Activated CD8-positive, alpha-beta T cell treated with anti-CD3 and anti-CD28 coated beads, Interleukin-2, amount 10 ng/mL, durations not matched to agents 7 days and 5 days (primary cell): ENCODE data around the gene MIS18A. TPM values are rescaled to one million over a fixed set of nuclear protein-coding genes. Genes with fewer than 3 reads are reported as not detected.

Experiments used
- ATAC-seq: fragments of 150-1000 bp; cut with Tn5 transposase; one replicate; pipeline ENCODE4 v1.10.0; 2021; ENCODE audit warnings: moderate library complexity
- CTCF ChIA-PET: fragments of 350-600 bp; sonication (Branson Sonifier 250); formaldehyde crosslinking; loops from one replicate; lab custom pipeline; 2021; ENCODE audit warnings: antibody characterized with exemption; lab: Charles Lee
- POLR2A ChIA-PET: fragments of 350-600 bp; sonication (Branson Sonifier 250); formaldehyde crosslinking; loops from one replicate; lab custom pipeline; 2021; ENCODE audit warnings: antibody characterized with exemption; lab: Charles Lee
- DNase-seq: peaks from one replicate; pipeline ENCODE4 v3.0.0-alpha.2; 2020
- H3K27ac Mint-ChIP-seq: one replicate; pipeline ENCODE4 v1.8.0; 2021; ENCODE audit warnings: mild to moderate bottlenecking, mixed read lengths
- H3K27me3 Mint-ChIP-seq: one replicate; pipeline ENCODE4 v1.8.0; 2021; ENCODE audit warnings: low read depth, mixed read lengths
- H3K36me3 Mint-ChIP-seq: one replicate; pipeline ENCODE4 v1.8.0; 2021; ENCODE audit warnings: low read depth, mixed read lengths
- H3K4me1 Mint-ChIP-seq: one replicate; pipeline ENCODE4 v1.8.0; 2021; ENCODE audit warnings: low read depth, mixed read lengths
- H3K4me3 Mint-ChIP-seq: one replicate; pipeline ENCODE4 v1.8.0; 2021; ENCODE audit warnings: mild to moderate bottlenecking, mixed read lengths
- H3K9me3 Mint-ChIP-seq: one replicate; pipeline ENCODE4 v1.8.0; 2022; ENCODE audit warnings: mixed read lengths; ENCODE audit not compliant: insufficient read depth
- total RNA-seq, 2 experiments: library from RNA; stranded (reverse); gene quantifications; one replicate each; pipeline ENCODE4 v1.2.3, GENCODE V29; 2021

The MIS18A gene
- 10 to 100 TPM; 27.5 to 29.4 TPM for total RNA-seq

GRCh38 chr21:32278518-32279376 is at the start of gene MIS18A:
MIS18A (minus strand) TSS chr21:32279049; CDS start chr21:32279014, 35 bp downstream.
- ChIA-PET POLR2A (interaction anchor here (0.5 to 0.6 kb wide), 3 partner anchors 85 to 1216 kb away, joined by 3 to 5 read pairs (median 3); no protein-coding TSS in a partner anchor), CTCF (interaction anchor here (0.6 to 1.3 kb wide), 3 partner anchors 9 to 447 kb away, joined by 3 to 5 read pairs (median 5); no protein-coding TSS in a partner anchor)
- no peaks in the 10 kb centered on the region for H3K9me3 Mint-ChIP-seq
- ATAC-seq (peak; percentile 95), DNase-seq (peak; percentile 97)
- peaks cover 6% of the 10 kb centered on the region for H3K36me3 Mint-ChIP-seq
- H3K4me3 Mint-ChIP-seq: peak within 1 kb of the TSS; percentile 99
- peak within 1 kb of the TSS; percentile 95 for H3K27ac Mint-ChIP-seq
- H3K4me1 Mint-ChIP-seq: peaks cover 32% of the 10 kb centered on the region
- H3K27me3 Mint-ChIP-seq: no peaks in the 10 kb centered on the region

- Mint-ChIP-seq H3K4me1 (no peaks in the 10 kb centered on the region), H3K27ac (no peak overlapping the region), H3K9me3 (no peaks in the 10 kb centered on the region), H3K36me3 (peaks cover 68% of the 10 kb centered on the region), H3K27me3 (no peaks in the 10 kb centered on the region), H3K4me3 (no peak overlapping the region)
- ChIA-PET CTCF (no interaction called here), POLR2A (no interaction called here)
- DNase-seq: no peak
- no peak for ATAC-seq
Observed at GRCh38 chr21:32328595-32328994, 49.7 kb upstream of the MIS18A start.

- Mint-ChIP-seq H3K27ac (no peak overlapping the region), H3K27me3 (no peaks in the 10 kb centered on the region), H3K36me3 (peaks cover 57% of the 10 kb centered on the region), H3K4me3 (no peak overlapping the region), H3K4me1 (no peaks in the 10 kb centered on the region), H3K9me3 (no peaks in the 10 kb centered on the region)
- ChIA-PET CTCF (no interaction called here), POLR2A (no interaction called here)
- ATAC-seq (no peak), DNase-seq (no peak)
Observed at GRCh38 chr21:32325706-32326105, 46.9 kb upstream of the MIS18A start.

GRCh38 chr21:32322676-32323075 is 43.8 kb upstream of the MIS18A start:
- no peak overlapping the region for H3K4me3 Mint-ChIP-seq
- DNase-seq: no peak
- ChIA-PET CTCF (no interaction called here), POLR2A (no interaction called here)
- no peaks in the 10 kb centered on the region for H3K9me3 Mint-ChIP-seq
- H3K27ac Mint-ChIP-seq: no peak overlapping the region
- peaks cover 60% of the 10 kb centered on the region for H3K36me3 Mint-ChIP-seq
- no peaks in the 10 kb centered on the region for H3K4me1 Mint-ChIP-seq
- no peak for ATAC-seq
- no peaks in the 10 kb centered on the region for H3K27me3 Mint-ChIP-seq

- DNase-seq: no peak
- H3K9me3 Mint-ChIP-seq: no peaks in the 10 kb centered on the region
- CTCF ChIA-PET: no interaction called here
- H3K36me3 Mint-ChIP-seq: peaks cover 59% of the 10 kb centered on the region
- POLR2A ChIA-PET: no interaction called here
- H3K4me1 Mint-ChIP-seq: no peaks in the 10 kb centered on the region
- H3K4me3 Mint-ChIP-seq: no peak overlapping the region
- no peaks in the 10 kb centered on the region for H3K27me3 Mint-ChIP-seq
- no peak for ATAC-seq
- H3K27ac Mint-ChIP-seq: no peak overlapping the region
Observed at GRCh38 chr21:32322103-32322502, 43.3 kb upstream of the MIS18A start.

GRCh38 chr21:32321480-32321879 is 42.6 kb upstream of the MIS18A start:
- CTCF ChIA-PET: no interaction called here
- H3K36me3 Mint-ChIP-seq: peaks cover 56% of the 10 kb centered on the region
- no peak overlapping the region for H3K4me3 Mint-ChIP-seq
- DNase-seq (no peak), ATAC-seq (no peak)
- H3K27ac Mint-ChIP-seq: no peak overlapping the region
- H3K9me3 Mint-ChIP-seq: no peaks in the 10 kb centered on the region
- POLR2A ChIA-PET: no interaction called here
- H3K4me1 Mint-ChIP-seq: no peaks in the 10 kb centered on the region
- H3K27me3 Mint-ChIP-seq: no peaks in the 10 kb centered on the region

- CTCF ChIA-PET: no interaction called here
- no peaks in the 10 kb centered on the region for H3K27me3 Mint-ChIP-seq
- POLR2A ChIA-PET: no interaction called here
- no peaks in the 10 kb centered on the region for H3K9me3 Mint-ChIP-seq
- no peak overlapping the region for H3K4me3 Mint-ChIP-seq
- H3K27ac Mint-ChIP-seq: no peak overlapping the region
- ATAC-seq: no peak
- DNase-seq: no peak
- peaks cover 55% of the 10 kb centered on the region for H3K36me3 Mint-ChIP-seq
- no peaks in the 10 kb centered on the region for H3K4me1 Mint-ChIP-seq
Observed at GRCh38 chr21:32320726-32321125, 41.9 kb upstream of the MIS18A start.

GRCh38 chr21:32320059-32320458 is 41.2 kb upstream of the MIS18A start:
- Mint-ChIP-seq H3K4me3 (no peak overlapping the region), H3K9me3 (no peaks in the 10 kb centered on the region), H3K4me1 (no peaks in the 10 kb centered on the region), H3K36me3 (peaks cover 52% of the 10 kb centered on the region), H3K27ac (no peak overlapping the region), H3K27me3 (no peaks in the 10 kb centered on the region)
- CTCF ChIA-PET: no interaction called here
- no peak for DNase-seq
- no peak for ATAC-seq
- POLR2A ChIA-PET: no interaction called here

- H3K9me3 Mint-ChIP-seq: no peaks in the 10 kb centered on the region
- H3K27ac Mint-ChIP-seq: no peak overlapping the region
- H3K4me1 Mint-ChIP-seq: no peaks in the 10 kb centered on the region
- H3K4me3 Mint-ChIP-seq: no peak overlapping the region
- DNase-seq: no peak
- ChIA-PET CTCF (no interaction called here), POLR2A (no interaction called here)
- no peak for ATAC-seq
- H3K36me3 Mint-ChIP-seq: peaks cover 50% of the 10 kb centered on the region
- H3K27me3 Mint-ChIP-seq: no peaks in the 10 kb centered on the region
Observed at GRCh38 chr21:32319012-32319411, 40.2 kb upstream of the MIS18A start.

GRCh38 chr21:32317726-32318125 is 38.9 kb upstream of the MIS18A start:
- no peak overlapping the region for H3K27ac Mint-ChIP-seq
- no peaks in the 10 kb centered on the region for H3K4me1 Mint-ChIP-seq
- no peak overlapping the region for H3K4me3 Mint-ChIP-seq
- ChIA-PET POLR2A (no interaction called here), CTCF (interaction anchor here (0.7 kb wide), 1 partner anchor 9 kb away, joined by 4 read pairs; no protein-coding TSS in a partner anchor)
- ATAC-seq (no peak), DNase-seq (no peak)
- no peaks in the 10 kb centered on the region for H3K9me3 Mint-ChIP-seq
- H3K27me3 Mint-ChIP-seq: no peaks in the 10 kb centered on the region
- H3K36me3 Mint-ChIP-seq: peaks cover 43% of the 10 kb centered on the region

GRCh38 chr21:32316361-32317215 is 37.7 kb upstream of the MIS18A start:
- H3K27me3 Mint-ChIP-seq: no peaks in the 10 kb centered on the region
- CTCF ChIA-PET: no interaction called here
- no peak overlapping the region for H3K4me3 Mint-ChIP-seq
- no peak for DNase-seq
- H3K4me1 Mint-ChIP-seq: no peaks in the 10 kb centered on the region
- no peaks in the 10 kb centered on the region for H3K9me3 Mint-ChIP-seq
- no peak overlapping the region for H3K27ac Mint-ChIP-seq
- no peak for ATAC-seq
- H3K36me3 Mint-ChIP-seq: peaks cover 42% of the 10 kb centered on the region
- POLR2A ChIA-PET: no interaction called here
